ENCODE data around the gene POLN.

- TF ChIP-seq CTCF (IDR thresholded peaks at IDR 0.05) (peak; percentile 57 to 91 (median 79)), POLR2A (IDR thresholded peaks at IDR 0.05) (no peak)
These were observed 21.8 kb downstream of the POLN start for GRCh38 chr4:2220016-2220630.
